Caki2 (cell line): ENCODE measurements around the gene GSTP1. TPM values are rescaled to one million over a fixed set of nuclear protein-coding genes. Genes with fewer than 3 reads are reported as not detected.
"Not testable (repeated sequence)": the region's sequence is repeated elsewhere in the genome, so short reads cannot be mapped to it uniquely, and the experiment has no call there.

Experiments used
- DNase-seq: peaks from one replicate; pipeline ENCODE4 v3.0.0-alpha.2; 2015; ENCODE audit warnings: low read depth
- in situ Hi-C: cut with HindIII; loops from 2 replicates; pipeline ENCODE4 v1.10.0; 2016; ENCODE audit warnings: low sequenced_read_pairs, low pct_unique_long_range_greater_than_20kb, mixed read lengths
- total RNA-seq: library from RNA; depleted of rRNA; stranded (reverse); fragments of >200 nt; shearing (Covaris generic); gene quantifications from 2 replicates; pipeline ENCODE4 v1.2.3, GENCODE V29; 2014; ENCODE audit warnings: low replicate concordance

Gene GSTP1
- total RNA-seq, 1 experiment from 2014 or later: not detected

DNA sequence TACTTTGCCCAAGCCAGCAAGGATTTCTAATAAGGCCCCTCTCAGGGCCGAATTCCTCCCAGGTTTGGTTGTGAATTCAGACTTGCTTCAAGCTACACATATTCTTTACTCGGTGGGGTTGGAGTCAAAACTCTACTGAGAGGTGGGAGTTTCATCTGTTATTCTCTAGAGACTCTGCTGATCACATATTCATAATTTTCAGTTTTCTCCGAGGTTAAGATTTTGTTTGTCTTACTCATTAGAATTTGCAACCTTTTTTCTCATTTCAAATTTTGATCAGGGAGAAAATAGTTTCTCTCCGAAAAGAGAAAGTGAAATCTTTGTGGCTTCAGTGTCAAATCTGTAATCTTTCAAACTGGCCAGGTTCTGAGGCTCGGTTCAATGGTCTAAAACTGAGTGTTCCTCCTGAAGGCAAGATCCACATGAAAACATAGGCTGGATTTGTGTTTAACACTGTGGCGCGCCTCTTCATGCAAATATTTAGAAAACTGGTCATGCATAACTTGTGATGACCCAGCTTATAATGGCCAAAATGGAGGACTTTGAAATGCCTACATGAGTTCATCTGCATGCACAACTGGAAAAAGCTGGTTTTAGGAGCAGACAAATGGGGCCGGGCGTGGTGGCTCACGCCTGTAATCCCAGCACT lies 21.5 kb upstream of the GSTP1 start:
- DNase-seq: peak; percentile 85

DNA sequence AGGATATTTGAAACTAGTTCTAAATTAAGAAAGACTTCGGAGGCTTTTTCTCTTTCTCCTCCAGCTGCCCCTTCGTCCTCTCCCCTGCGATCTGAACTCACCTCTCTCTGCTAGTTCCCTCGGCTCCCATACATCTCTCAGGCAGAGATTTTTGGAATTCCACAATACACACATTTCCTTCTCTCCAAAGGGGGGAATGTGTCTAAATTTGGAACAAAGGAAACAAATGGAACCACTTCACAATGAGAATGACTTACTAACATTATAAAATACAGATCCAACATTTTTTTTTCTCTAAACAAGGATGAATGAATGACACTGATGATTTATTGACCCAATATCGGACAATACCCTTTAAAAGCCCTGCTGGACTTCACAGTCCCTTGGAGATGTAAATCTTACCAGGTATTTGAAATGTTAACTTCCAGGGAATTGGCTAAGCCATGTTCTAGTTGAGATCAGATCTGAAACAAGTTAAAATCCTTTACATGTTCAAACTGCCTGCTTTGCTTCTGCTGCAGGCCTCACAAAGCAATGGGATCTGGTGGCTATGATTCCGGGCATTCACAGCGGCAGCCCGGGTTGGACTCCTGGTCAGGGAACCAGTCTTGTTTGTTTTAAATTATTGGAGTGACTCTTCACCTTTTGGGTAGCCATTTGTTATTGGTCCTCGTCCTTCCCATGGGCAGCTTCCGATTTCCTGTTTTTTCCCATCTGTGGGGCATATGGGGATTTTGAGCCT lies 20.5 kb upstream of the GSTP1 start:
- no peak for DNase-seq

More for the DNA sequence above, 21.5 kb upstream of the GSTP1 start:
- in situ Hi-C loops: no loop called here

DNA sequence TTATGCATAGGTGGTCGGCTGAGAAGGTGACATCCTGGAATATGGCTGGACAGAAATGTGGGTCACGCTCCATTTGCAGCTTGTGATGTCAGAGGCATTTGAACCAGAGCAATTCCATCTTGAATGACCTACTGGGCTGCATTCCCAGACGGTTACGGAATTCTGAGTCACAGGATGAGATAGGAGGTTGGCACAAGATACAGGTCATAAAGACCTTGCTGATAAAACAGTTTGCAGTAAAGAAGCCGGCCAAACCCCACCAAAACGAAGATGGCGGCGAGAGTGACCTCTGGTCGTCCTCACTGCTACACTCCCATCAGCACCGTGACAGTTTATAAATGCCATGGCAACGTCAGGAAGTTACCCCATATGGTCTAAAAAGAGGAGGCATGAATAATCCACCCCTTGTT lies 19.9 kb upstream of the GSTP1 start:
- peak; percentile 91 for DNase-seq
- in situ Hi-C loops: not testable (repeated sequence)

More for the DNA sequence above, 20.5 kb upstream of the GSTP1 start:
- in situ Hi-C loops: no loop called here

- peak; percentile 71 for DNase-seq
- in situ Hi-C loops: no loop called here
These were observed 19.4 kb upstream of the GSTP1 start for GRCh38 chr11:67564230-67564629.

GRCh38 chr11:67571443-67571842 lies 12.2 kb upstream of the GSTP1 start:
- in situ Hi-C loops: no loop called here

GRCh38 chr11:67572305-67572704 lies 11.3 kb upstream of the GSTP1 start:
- no peak for DNase-seq
- in situ Hi-C loops: no loop called here

More at GRCh38 chr11:67571443-67571842, 12.2 kb upstream of the GSTP1 start:
- no peak for DNase-seq

GRCh38 chr11:67572747-67573419 lies 10.7 kb upstream of the GSTP1 start:
- peak; percentile 32 for DNase-seq
- in situ Hi-C loops: no loop called here

DNA sequence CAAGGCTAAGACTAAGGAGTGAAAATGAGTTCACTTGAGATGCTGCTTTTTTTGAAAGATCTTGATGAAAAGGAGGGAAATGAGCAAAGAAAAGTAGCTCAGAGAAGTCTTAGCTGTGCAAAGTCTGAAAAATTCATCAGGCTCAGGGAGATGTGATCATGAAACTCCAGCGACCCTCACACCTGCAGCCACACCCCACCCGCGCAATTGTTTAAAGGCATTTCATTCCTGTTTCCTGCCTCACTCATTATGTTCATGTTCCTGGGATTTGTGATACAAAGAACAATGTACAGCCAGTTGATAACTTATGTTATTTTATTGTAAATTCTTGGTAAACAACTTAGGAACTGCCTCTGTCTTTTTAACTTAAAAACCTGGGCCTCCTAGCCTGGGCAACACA lies 8.7 kb upstream of the GSTP1 start:
- no peak for DNase-seq
- in situ Hi-C loops: no loop called here

DNA sequence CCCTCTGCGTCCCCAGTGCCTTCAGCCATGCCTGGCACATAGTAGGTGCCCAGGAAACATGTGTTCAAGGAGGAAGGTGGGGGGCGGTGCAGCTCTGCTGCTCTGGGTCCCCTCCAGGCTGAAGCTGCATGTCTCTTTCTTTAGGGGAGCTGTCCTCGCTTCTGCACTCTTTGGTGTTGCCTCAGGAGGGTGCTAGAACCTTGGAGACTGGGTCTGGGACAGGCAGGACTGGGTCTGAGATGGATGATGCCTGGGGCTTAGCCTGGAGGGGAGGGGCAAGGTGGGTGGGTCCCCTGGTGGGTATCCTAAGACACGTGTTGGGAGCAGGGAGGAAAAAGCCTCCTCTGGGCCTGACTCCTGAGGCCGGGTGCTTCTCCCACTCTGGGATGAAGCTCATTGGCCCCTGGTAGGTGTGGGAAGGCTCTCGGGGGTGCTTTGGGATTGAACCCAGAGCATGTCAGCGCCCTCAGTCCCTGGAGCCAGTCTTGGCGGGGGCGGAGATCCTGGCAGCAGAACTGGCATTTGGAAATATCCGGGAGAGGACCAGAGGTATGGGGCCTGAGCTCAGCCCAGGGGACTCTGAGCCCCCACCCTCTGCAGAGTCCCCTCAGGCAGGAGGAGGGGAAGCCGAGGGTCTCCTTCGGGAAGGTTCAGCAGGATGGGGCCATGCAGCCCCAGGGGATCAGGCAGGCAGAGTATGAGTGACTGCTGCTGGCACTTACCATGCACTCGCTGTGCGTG lies 6.7 kb upstream of the GSTP1 start:
- in situ Hi-C loops: no loop called here
- no peak for DNase-seq

- in situ Hi-C loops: no loop called here
- no peak for DNase-seq
These were observed 5.7 kb upstream of the GSTP1 start for GRCh38 chr11:67577951-67578350.

GRCh38 chr11:67581469-67581868 lies 2.1 kb upstream of the GSTP1 start:
- in situ Hi-C loops: no loop called here
- DNase-seq: peak; percentile 62

DNA sequence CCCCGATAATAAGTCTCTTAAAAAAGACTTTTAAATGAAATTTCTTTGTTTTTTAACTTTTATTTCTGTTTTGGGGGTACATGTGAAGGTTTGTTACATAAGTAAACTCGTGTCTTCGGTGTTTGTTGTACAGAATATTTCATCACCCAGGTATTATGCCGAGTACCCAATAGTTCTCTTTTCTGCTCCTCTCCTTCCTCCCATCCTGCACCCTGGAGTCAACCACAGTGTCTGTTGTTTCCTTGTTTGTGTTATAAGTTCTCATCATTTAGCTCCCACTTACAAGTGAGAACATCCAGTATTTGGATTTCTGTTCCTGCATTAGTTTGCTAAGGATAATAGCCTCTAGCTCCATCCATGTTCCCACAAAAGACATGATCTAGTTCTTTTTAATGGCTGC lies 1.6 kb upstream of the GSTP1 start:
- in situ Hi-C loops: no loop called here

DNA sequence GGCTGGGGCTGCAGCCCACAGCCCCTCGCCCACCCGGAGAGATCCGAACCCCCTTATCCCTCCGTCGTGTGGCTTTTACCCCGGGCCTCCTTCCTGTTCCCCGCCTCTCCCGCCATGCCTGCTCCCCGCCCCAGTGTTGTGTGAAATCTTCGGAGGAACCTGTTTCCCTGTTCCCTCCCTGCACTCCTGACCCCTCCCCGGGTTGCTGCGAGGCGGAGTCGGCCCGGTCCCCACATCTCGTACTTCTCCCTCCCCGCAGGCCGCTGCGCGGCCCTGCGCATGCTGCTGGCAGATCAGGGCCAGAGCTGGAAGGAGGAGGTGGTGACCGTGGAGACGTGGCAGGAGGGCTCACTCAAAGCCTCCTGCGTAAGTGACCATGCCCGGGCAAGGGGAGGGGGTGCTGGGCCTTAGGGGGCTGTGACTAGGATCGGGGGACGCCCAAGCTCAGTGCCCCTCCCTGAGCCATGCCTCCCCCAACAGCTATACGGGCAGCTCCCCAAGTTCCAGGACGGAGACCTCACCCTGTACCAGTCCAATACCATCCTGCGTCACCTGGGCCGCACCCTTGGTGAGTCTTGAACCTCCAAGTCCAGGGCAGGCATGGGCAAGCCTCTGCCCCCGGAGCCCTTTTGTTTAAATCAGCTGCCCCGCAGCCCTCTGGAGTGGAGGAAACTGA lies 731 bp downstream of the GSTP1 start:
- in situ Hi-C loops: no loop called here

More for the DNA sequence above, 1.6 kb upstream of the GSTP1 start:
- no peak for DNase-seq

GRCh38 chr11:67584881-67585873 lies 1.6 kb downstream of the GSTP1 start:
- no peak for DNase-seq
- in situ Hi-C loops: no loop called here

More for the DNA sequence above, 731 bp downstream of the GSTP1 start:
- DNase-seq: no peak

- in situ Hi-C loops: no loop called here
- DNase-seq: no peak
These were observed 2.3 kb downstream of the GSTP1 start for GRCh38 chr11:67585911-67586310.

GRCh38 chr11:67586568-67587250 lies 3.1 kb downstream of the GSTP1 start:
- in situ Hi-C loops: no loop called here
- no peak for DNase-seq

- in situ Hi-C loops: no loop called here
- DNase-seq: no peak
These were observed 4.5 kb downstream of the GSTP1 start for GRCh38 chr11:67588136-67588503.
